Measurements from ENCODE around the gene BCLAF3.

DNA sequence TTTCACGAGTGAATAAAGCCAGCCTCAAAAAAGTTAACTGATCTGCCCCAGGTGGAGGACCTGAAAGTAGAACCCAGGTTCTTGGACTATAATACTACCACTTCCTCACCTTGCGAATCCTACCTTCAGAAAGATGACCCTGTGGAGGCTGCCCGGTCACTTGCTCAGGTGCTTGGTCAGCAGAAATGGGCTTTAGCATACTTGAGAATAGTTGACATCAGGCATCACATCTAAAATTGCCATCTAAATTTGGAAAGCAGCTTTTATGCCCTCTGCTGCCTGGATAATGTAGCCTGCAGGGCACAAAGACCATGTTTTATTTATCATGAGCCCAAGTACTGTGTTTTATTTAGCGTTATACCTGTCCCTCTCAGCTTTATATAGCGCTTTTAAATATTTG is 3.0 kb downstream of the BCLAF3 start:
- no peak for TF ChIP-seq MYC (IDR thresholded peaks at IDR 0.05; ENCODE audit: low read depth, low read length)
- TF ChIP-seq, protein P1, sequence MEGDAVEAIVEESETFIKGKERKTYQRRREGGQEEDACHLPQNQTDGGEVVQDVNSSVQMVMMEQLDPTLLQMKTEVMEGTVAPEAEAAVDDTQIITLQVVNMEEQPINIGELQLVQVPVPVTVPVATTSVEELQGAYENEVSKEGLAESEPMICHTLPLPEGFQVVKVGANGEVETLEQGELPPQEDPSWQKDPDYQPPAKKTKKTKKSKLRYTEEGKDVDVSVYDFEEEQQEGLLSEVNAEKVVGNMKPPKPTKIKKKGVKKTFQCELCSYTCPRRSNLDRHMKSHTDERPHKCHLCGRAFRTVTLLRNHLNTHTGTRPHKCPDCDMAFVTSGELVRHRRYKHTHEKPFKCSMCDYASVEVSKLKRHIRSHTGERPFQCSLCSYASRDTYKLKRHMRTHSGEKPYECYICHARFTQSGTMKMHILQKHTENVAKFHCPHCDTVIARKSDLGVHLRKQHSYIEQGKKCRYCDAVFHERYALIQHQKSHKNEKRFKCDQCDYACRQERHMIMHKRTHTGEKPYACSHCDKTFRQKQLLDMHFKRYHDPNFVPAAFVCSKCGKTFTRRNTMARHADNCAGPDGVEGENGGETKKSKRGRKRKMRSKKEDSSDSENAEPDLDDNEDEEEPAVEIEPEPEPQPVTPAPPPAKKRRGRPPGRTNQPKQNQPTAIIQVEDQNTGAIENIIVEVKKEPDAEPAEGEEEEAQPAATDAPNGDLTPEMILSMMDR (IDR thresholded peaks at IDR 0.05; ENCODE audit: extremely low read depth in 1 of 2, insufficient read depth in 1 of 2, low read depth in 1 of 2, low read length in 2 of 2), result no peak
- TF ChIP-seq GATA2 (IDR thresholded peaks at IDR 0.05; ENCODE audit: insufficient read depth, insufficient read length, low read depth, low read length), result no peak
- TF ChIP-seq FOS (IDR thresholded peaks at IDR 0.05; ENCODE audit: borderline replicate concordance, insufficient read depth, low read length), result no peak
- no peak for TF ChIP-seq POLR2A (IDR thresholded peaks at IDR 0.05; ENCODE audit: low read depth, low read length)
